GM10248 (cell line): ENCODE data around the gene MYH15.

Source experiments
- CTCF ChIA-PET: fragments of 300-600 bp; sonication (Branson Sonifier 250); formaldehyde crosslinking; extraction: SDS; loops from one replicate; lab custom pipeline; 2021; ENCODE audit warnings: antibody characterized with exemption; lab: Yijun Ruan, JAX
- POLR2A ChIA-PET: fragments of 350-650 bp; sonication (Branson Sonifier 250); formaldehyde crosslinking; extraction: SDS; loops from one replicate; lab custom pipeline; 2020; ENCODE audit warnings: antibody characterized with exemption; lab: Yijun Ruan, JAX
- DNase-seq: peaks from one replicate; pipeline ENCODE4 v3.0.0; 2012; ENCODE audit errors: extremely low spot score
- CTCF ChIP-seq: IDR thresholded peaks from 2 replicates; pipeline ENCODE4 v1.5.1; 2012; ENCODE audit warnings: mild to moderate bottlenecking, low read depth; ENCODE audit errors: extremely low read depth, missing control alignments, control extremely low read depth

The MYH15 gene

GRCh38 chr3:108495717-108496116, 14.7 kb downstream of the MYH15 start:
- no peak for DNase-seq
- POLR2A ChIA-PET = no interaction called here
- CTCF ChIA-PET = interaction anchor here (0.9 to 11.8 kb wide), 5 partner anchors 18 to 420 kb away, joined by 3 to 217 read pairs (median 5); no protein-coding TSS in a partner anchor

GRCh38 chr3:108494906-108495531, 15.4 kb downstream of the MYH15 start:
- no peak for TF ChIP-seq CTCF
- POLR2A ChIA-PET = no interaction called here
- DNase-seq = no peak
- CTCF ChIA-PET = interaction anchor here (1.1 to 11.8 kb wide), 6 partner anchors 9 to 420 kb away, joined by 3 to 217 read pairs (median 4); no protein-coding TSS in a partner anchor

More at GRCh38 chr3:108495717-108496116, 14.7 kb downstream of the MYH15 start:
- no peak for TF ChIP-seq CTCF

GRCh38 chr3:108493862-108494261, 16.5 kb downstream of the MYH15 start:
- no peak for TF ChIP-seq CTCF
- POLR2A ChIA-PET = no interaction called here

GRCh38 chr3:108491456-108491855, 18.9 kb downstream of the MYH15 start:
- TF ChIP-seq CTCF = no peak
- ChIA-PET CTCF (interaction anchor here (0.6 to 11.8 kb wide), 11 partner anchors 11 to 1220 kb away, joined by 3 to 217 read pairs (median 5); no protein-coding TSS in a partner anchor), POLR2A (no interaction called here)
- DNase-seq = no peak

More at GRCh38 chr3:108493862-108494261, 16.5 kb downstream of the MYH15 start:
- CTCF ChIA-PET = interaction anchor here (1.1 to 11.8 kb wide), 4 partner anchors 8 to 61 kb away, joined by 3 to 217 read pairs (median 4); no protein-coding TSS in a partner anchor
- no peak for DNase-seq

- POLR2A ChIA-PET = no interaction called here
- peak; percentile 74 for TF ChIP-seq CTCF
- CTCF ChIA-PET = interaction anchor here (0.6 to 11.8 kb wide), 24 partner anchors 9 to 580 kb away, joined by 3 to 217 read pairs (median 6); no protein-coding TSS in a partner anchor
- DNase-seq = peak; percentile 53
Observed at GRCh38 chr3:108489776-108490175, 20.6 kb downstream of the MYH15 start.

GRCh38 chr3:108488631-108489030, 21.8 kb downstream of the MYH15 start:
- CTCF ChIA-PET = interaction anchor here (0.8 to 11.8 kb wide), 20 partner anchors 8 to 582 kb away, joined by 3 to 217 read pairs (median 6); no protein-coding TSS in a partner anchor
- no peak for DNase-seq
- TF ChIP-seq CTCF = no peak
- POLR2A ChIA-PET = no interaction called here
